Cardiac septum (tissue), 1 donor: ENCODE measurements around the gene CRABP2. TPM values are rescaled to one million over a fixed set of nuclear protein-coding genes. Genes with fewer than 3 reads are reported as not detected.

Experiments
- DNase-seq: peaks from one replicate; pipeline ENCODE4 v3.0.0-alpha.2; 2020; ENCODE audit warnings: low spot score
- intact Hi-C: fragments of 100-400 bp; cut with DNase I; formaldehyde crosslinking; loops from one replicate; pipeline ENCODE4 v1.14.0; 2022
- long read RNA-seq: library from polyadenylated mRNA; unstranded; transcript quantifications from one replicate; pipeline ENCODE4 v2.0.0, GENCODE V29; 2021
- total RNA-seq: library from RNA; stranded (reverse); fragmentation: NEBNext Ultra II Directional; extraction: Animal tissue kit (Norgen Biotek cat#: 25700); gene quantifications from one replicate; pipeline ENCODE4 v1.2.1, GENCODE V29; 2021
- donor health status: DM: no; HTN: no; CAD: no.

Gene CRABP2
- total RNA-seq = 3.7 TPM
- long read RNA-seq, partial matches to known transcripts = 0 of 2 reads
- long read RNA-seq, other reads (novel, unspliced or antisense) = 0 of 2 reads

DNA sequence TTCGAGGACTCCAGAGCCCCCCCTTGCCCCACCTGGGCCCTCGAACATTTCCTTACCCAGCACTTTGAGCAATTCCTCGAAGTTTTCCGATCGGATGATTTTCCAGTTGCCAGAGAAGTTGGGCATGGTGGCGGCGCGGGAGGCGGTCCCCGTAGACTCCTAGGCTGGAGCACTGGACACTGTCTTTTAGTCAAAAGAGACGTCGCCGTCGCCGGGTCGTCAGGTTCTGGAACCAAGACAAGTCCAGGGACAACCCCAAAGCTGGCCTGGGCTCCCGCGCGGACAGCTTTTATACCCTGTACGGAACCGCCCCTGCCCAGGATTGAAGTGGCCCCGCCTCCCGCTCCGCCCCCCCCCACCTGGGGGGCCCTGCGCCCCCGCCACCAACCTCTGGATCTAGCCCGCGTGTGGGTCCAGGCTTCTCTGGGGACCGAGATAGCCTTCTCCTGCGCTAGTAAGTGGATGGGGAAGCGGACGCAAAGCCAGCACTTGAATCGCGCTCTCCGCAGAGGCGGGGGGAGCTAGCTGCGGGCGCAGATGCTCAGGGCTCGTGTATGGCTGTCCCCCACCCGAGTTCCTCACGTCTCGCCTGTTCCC lies at the start of gene CRABP2:
Gene CRABP2 (minus strand): TSS at position 263 of the 597 bp plus-strand sequence. CDS start 137 bp downstream, at position 126.
- intact Hi-C loops = no loop called here
- DNase-seq = no peak

DNA sequence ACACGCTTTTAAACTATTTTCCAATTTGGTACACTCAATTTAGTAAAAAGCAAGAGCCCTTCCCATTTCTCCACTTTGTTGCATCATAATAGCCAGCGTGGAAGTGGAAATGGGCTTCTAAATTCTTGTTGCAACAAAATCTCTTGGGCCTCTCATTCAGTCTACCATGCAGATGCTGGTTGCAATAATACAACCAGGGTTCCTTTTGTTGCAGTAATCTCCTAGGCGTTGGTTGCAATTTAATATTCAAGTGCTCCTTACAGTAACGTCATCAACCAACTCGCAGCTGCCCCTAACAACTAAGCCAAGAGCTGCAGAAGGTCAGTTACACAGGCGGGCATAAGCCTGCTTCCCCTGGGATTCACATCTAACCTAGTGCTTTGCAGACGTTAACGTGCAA lies 48.8 kb upstream of the CRABP2 start:
- no peak for DNase-seq
- intact Hi-C loops = no loop called here

DNA sequence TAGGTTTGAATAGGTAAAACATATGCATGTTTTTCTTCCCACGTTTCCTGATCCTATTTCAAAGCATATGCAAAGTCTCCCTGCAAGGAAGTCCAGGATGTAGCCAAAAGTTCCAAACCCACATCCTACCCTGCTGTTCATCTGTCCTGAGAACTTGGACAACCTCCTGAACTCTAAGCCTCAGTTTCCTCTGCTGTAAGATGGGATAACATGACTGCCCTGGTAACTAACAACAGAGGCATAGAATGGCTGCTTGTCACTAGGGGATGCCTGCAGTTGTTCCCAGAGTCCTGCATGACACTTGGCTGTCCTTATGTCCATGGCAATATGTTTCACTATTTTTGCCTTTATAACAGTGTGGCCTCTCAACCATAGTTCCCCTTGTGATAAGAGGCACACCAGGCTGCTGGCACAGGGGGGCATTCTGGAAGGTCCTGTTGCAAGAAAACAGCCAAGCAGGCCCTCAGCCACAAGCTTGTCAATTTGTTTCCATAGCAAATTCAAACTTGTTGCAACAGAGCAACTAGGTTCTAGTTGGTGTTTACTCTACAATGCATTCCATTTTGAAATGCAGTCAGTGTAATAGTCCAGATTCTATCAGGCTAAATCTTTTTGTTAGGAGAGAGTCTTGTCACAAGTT lies 47.6 kb upstream of the CRABP2 start:
- peak; percentile 68 for DNase-seq
- intact Hi-C loops = loop anchor here (1.0 kb wide), 1 partner anchor 13 kb away; no protein-coding TSS in a partner anchor

DNA sequence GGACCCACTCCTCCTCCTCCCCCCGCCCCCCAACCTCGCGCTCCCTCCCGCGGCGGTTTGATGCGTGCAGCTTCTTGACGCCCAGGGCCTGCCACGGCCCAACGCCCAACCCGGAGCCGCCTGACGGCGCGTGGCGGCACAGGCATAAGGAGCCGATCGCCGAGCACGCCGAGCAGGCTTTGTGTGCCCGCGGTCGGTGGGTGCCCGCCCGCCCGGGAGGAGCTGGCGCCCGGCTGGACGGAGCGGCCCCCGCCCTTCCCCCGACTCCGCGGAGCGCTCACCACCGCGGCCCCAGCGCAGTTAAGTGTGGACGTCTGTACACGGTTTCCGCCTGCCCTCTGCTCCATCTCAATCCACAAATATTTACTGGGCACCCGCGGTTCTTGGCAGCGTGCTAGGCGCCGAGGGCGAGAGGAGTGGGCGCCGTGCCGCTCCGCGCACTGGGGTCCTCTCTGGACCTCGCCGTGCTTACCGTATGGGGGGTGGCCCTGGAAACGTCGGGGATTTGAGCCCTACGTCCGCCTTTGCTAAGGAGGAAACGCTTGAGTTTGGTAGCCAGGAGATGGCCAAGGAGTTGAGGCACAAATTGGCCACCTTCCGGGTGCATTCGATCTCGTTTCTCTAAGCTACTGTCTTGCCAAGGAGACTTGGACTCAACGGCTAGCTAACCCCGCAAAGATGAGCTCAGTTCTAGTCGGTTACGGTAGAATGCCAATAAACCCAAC lies 46.5 kb upstream of the CRABP2 start:
- DNase-seq = peak; percentile 99
- intact Hi-C loops = loop anchor here (1.0 kb wide), 1 partner anchor 14 kb away; no protein-coding TSS in a partner anchor

DNA sequence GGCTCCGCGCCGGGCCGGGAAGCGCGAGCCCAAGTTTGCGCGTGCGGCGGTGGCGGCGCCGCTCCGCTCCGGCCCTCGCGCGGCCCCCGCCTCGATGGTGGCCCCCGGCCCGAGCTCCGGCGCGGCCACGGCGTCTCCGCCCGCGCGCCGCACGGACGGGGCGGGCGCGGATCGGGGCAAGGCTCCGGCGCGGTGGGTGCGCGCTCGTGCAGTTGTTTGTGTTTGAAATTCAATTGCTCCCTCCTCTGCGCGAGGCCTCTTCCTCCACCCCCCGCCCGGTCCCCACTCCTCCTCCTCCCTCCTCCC lies 46.0 kb upstream of the CRABP2 start, which contains the start of gene HDGF:
Gene HDGF (minus strand): TSS at position 225 of the 306 bp plus-strand sequence. CDS start 246 bp downstream, outside the sequence.
- DNase-seq = no peak

DNA sequence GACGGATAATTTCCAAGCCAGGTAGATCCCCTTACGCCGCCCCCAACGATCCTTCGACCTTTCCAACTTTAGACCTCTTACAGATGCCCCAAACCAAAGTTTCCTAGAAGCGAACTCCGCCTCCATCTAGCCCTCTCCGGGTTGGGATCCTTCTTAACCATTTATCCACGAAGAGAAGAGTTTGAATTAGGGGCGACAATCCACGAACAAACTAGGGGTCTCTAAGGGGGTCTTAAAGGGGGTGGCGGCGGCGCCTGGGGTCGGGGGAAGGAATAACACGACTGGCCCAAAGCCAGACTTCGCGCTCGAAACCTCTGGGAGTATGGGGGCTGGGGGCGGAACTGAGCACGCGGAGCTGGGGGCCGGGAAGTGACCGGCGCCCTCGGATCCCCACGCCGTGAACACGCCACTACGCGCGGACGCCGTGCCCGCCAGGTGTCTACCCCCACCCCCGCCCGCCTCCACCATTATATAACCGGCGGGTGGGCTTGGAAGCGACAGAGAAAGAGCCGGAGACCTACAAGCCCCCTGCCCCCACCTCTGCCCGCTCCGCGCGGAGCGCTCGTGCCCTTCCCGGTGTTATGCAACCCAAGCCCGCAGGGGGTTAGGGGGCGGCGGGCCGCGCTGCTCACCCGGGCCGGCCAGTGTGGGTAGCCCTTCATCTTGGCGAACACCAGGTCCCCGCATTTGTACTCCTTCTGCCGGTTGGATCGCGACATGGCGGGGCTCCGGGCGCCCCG lies 45.5 kb upstream of the CRABP2 start:
- intact Hi-C loops = no loop called here

More for the DNA sequence above, 46.0 kb upstream of the CRABP2 start, which contains the start of gene HDGF:
- intact Hi-C loops = no loop called here

DNA sequence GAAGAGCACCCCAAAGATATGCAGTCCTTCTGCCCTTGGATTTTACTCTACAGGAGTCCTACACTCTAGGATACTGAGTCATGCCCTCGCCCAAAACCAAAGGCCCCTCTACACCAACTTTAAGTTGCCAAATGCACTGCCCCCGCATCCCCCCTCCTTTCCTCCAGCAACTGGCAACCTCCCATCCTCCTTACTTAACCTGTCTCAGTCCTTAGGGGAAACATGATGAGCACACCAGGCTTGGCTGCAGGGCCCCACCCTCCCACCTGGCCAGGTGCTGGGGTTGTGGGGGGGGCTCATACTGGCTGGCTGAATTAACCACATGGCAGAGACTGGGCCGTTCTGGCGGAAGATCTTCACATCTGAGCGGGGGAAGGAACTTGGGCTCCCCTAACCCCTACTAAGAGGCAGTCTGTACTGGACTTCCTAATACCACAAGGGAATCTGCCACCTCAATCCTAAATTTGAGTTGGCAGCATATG lies 44.8 kb upstream of the CRABP2 start:
- intact Hi-C loops = no loop called here
- no peak for DNase-seq

More for the DNA sequence above, 45.5 kb upstream of the CRABP2 start:
- DNase-seq = no peak

DNA sequence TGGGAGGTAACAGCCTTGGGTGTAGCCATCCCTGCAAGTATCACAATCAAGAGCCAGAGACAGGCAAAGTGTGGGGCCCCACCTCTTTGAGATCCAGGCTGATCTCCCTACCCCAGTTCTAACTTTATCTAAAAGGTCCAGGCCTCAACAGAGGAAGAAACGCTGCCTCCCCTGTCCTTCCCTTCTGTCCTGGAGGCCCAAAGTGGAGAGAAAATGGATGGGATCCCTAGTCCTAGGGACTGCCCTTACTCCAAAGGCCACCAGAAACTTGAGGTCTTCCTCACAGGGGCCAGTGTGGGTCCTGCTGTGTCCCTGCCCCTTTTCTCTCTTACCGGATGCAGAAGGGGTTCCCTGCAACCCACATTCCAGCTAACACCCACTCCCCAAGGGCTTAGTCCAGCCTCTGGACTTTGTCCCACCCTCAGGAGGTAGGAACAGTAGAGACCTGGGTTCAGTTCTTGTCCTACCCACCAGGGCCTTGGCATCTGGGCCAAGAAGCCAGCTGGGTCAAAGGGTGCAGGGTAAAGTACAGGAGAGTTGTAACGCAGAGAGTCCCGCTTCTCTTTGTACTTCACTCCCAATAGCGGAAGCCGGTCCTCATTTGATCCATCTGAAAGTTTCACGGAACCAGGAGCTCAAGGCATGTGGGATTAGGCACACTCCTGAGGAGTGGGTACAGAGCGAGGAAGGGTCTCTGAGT lies 44.2 kb upstream of the CRABP2 start:
- intact Hi-C loops = no loop called here
- DNase-seq = no peak

DNA sequence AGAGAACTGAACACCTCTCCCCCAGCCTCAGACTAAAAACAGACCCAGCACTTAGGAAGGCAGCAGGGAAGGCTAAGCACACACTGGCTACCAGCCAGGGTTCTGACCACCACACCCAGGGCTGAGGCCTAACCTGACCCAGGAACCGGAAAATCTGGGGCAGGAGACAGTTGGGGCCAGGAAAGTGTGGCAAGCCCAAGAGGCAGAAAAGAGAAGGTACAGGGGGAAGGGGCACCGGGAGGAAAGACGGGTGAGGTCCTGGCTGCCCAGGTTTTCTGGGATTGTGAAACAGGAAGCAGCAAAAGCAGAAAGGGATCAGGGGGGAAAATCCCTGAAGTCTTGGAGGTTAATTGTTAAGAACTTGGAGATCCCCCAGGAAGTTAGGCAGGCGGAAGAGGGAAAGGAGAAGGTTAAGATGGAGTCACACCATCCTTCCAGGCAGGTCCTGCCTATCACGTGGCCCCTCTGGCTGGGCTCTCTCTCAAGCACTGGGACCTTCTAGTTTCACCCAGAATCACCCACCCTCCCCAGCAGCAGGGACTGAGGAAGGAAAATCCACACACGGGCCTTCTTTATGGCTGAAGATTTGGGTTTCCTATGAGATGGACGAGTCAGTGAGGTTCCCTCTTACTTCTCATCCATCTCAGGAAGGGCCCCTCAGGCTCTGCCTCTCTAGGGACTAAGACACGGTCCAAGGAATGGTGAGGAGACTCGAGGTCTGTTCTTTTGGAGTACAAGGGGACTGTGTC lies 43.5 kb upstream of the CRABP2 start:
- intact Hi-C loops = no loop called here
- DNase-seq = peak; percentile 81

DNA sequence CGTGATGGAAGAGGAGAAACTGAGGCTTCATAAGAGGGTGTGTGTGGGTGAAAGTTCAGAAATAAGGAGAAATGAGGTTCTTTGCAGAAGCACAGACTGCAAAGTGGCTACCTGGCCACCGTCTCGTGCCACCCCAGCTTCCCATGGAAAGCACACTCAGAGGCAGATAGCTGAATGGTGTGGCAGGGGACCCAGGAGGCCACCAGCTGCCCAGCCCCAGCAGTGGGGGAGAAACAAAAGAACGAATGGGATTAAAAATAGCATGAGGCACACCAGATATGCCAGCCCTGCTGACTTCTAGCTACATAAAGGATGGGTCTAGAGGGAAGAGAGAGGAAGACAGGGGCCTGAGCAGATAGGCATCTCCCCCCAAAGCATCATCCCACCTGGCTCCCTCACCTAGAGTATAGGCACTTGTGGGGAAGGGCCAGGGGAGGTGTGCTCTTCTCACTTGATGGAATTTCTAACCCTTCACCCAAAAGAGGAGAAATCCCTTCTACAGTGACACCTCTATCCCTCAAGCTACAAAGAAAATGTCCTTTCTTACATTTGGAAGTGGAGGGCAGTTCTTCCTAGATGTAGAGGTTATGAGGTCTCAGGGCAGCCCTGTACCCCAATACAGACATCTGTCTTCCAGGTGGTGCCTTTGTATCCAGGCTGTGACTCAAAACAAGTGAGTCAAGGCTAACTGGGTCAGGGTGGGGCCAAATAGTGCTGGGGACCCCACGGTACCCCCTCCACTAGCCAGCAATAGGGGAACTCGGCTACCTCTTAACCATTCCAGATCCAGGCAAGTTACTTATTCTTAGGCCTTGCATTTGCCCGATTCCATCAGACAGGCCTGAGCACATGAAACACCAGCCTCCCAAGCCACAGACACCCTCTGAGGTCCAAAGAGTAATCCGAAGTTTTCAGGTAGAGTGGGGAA lies 42.6 kb upstream of the CRABP2 start:
- intact Hi-C loops = no loop called here
- no peak for DNase-seq

DNA sequence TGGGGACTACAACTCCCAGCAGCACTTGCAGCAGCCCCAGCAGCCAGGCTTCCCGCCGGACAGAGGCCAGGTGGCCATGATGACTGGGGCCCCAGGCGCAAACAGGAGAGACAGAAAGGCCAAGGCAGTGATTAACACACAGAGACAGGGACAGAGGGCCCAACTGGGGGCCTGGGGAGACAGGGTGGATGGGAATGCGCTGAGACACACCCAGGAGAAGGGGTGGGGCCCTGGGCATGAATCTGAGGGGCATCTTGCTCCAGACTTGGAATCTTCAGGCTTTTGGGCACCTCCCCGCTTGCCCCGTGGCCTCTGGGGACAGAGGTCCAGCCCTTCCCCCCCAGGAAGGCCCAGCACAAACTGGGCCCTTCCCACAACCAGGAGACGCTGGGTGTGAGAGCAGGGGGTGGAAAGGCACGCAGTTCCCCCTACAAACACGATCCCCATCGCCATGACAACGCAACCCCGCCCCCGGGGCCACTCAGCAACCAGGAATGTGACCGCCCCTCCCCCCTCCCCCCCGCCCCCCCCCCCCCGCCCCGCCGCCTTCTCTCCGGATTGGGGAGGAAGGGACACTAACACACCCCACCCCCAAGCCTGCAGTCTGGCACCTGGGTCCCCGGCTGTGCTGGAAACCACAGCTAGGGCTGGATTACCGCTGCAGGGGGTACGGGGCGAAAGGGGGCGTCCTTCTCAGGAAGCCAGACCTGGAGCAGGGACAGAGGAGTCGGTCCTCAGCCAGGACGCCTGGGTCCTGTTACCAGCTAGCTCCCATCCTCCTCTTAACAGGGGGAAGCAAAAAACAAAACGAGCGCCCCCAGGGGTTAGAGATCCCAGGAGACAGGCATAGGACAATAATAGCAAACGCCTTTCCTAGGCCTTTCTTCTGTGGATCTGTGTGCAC lies 41.6 kb upstream of the CRABP2 start:
- DNase-seq = peak; percentile 91
- intact Hi-C loops = no loop called here

DNA sequence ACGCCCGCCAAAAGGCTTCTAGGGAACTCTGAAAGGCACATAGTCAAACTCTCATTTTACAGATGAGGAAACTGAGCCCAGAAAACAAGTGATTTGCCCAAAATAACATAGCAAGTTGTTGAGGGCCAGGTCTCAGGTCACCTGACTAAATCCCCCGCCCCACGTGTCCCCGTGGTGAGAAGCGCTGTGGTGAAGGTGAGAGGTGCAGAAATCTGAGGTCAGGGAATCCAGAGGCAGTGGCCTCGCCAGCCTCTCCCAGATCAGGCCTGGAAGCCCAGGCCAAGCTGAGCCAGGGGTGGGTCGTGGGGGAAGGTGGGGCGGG lies 41.0 kb upstream of the CRABP2 start:
- intact Hi-C loops = no loop called here
- no peak for DNase-seq

DNA sequence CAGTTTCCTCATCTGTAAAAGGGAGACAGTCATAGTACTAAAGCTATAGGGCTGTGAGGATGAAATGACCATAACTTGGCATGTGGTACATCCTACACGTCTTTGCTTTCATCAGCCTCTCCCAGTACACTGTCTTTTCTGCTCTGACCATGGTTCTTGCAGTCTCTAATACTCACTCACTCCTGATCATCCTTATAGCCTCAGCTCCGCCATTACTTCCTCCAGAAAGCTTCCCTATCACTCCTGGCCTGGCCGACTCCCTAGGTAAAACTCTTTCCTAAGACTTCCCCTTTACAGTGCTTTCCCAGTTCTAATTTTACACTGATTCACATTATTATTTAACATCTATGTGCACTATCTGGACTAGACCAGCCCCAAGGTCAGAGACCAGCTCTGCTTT lies 40.5 kb upstream of the CRABP2 start:
- intact Hi-C loops = no loop called here
- DNase-seq = no peak

DNA sequence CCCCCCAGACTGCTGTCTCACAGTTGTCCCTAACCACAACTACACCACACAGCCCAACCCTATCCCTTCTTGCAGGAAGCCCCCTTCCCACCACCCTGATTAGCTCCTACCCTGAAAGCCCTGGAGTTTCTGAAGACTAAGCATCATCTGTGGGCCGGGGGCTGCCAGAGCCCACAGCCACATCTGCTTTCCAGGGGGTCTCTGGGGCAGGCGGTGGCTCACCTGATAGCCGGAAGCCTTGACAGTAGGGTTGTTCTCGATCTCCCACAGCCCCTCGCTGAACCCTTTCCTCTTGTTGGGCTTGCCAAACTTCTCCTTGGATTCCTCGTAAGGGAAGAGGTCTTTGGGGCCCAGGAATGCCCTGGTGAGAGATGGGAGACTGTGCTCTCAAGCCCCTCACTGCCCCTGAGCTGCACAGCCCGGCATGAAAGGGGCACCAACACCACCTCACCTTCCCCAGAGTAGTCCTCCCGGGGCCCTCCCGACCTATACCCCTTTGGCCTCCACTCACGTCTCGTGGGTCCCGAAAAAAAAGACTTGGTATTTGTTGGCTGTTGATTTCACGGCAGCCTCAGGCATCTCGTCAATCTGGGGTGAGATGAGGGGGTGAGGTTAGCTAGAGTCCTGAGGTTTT lies 39.5 kb upstream of the CRABP2 start:
- no peak for DNase-seq
- intact Hi-C loops = no loop called here

DNA sequence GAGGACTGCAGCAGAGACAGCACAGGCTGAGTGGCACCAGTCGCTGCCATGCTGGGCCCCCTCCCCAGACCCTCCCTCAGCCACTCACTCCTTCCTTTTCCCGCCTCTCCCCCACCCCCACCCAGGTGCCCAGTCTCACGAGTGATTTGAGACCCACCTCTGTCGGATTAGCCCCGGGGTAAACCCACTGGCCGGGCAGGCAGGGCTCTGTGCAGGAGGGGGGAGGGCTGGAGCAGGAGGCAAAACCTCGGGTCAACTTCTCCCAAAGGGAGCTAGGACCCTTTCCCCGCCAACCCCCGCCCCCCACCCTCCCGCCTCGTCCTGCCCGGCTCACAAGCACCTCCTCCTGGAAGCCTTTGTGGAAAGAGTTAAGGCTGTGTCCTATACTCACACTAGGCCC lies 39.0 kb upstream of the CRABP2 start:
- intact Hi-C loops = no loop called here

More for the DNA sequence above, 39.0 kb upstream of the CRABP2 start:
- DNase-seq = no peak
